HEK293T (cell line): ENCODE measurements around the gene GRM7.

Experiments used
- ELF4 ChIP-seq: fragments of 450-650 bp; IDR thresholded peaks from 2 replicates; pipeline ENCODE4 v1.6.1; 2017; ENCODE audit warnings: antibody characterized with exemption
- FOXA1 ChIP-seq: fragments of 450-650 bp; IDR thresholded peaks from 2 replicates; pipeline ENCODE4 v1.6.1; 2016; ENCODE audit warnings: mild to moderate bottlenecking
- HDGF ChIP-seq: fragments of 450-650 bp; IDR thresholded peaks from 2 replicates; pipeline ENCODE4 v1.6.1; 2017; ENCODE audit warnings: antibody characterized with exemption, borderline replicate concordance
- SP1 ChIP-seq: fragments of 450-650 bp; IDR thresholded peaks from 2 replicates; pipeline ENCODE4 v1.6.1; 2017
- SUZ12 ChIP-seq: fragments of 450-650 bp; IDR thresholded peaks from 2 replicates; pipeline ENCODE4 v1.6.1; 2016; ENCODE audit warnings: mild to moderate bottlenecking
- TARDBP ChIP-seq: fragments of 450-650 bp; IDR thresholded peaks from 2 replicates; pipeline ENCODE4 v1.6.1; 2016
- ZNF384 ChIP-seq: fragments of 450-650 bp; IDR thresholded peaks from 2 replicates; pipeline ENCODE4 v1.6.1; 2016
- TF ChIP-seq, protein P1 (sequence below): fragments of 450-650 bp; IDR thresholded peaks from 2 replicates; pipeline ENCODE4 v1.6.1; 2016

DNA sequence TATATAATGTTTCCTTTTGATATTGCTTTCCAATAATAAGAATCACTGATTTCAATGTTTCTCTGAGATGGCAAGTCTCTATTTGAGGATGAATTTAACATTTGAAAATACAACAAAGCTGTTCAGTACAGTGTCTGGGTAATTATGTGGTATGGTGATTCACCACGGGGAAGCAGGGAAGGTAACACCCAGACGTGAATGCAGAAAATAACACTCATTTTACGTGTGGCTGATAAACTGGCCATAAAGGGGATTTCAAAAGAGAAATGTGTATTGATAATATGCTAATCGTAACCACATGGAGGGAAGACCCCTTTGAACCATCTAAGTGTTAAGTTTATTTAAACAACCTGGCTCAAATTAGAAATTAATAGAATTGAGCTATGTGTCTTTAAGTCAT, 344.6 kb downstream of the GRM7 start:
- TF ChIP-seq ELF4: no peak
- TF ChIP-seq TARDBP: no peak
- no peak for TF ChIP-seq SUZ12
- TF ChIP-seq, protein P1, sequence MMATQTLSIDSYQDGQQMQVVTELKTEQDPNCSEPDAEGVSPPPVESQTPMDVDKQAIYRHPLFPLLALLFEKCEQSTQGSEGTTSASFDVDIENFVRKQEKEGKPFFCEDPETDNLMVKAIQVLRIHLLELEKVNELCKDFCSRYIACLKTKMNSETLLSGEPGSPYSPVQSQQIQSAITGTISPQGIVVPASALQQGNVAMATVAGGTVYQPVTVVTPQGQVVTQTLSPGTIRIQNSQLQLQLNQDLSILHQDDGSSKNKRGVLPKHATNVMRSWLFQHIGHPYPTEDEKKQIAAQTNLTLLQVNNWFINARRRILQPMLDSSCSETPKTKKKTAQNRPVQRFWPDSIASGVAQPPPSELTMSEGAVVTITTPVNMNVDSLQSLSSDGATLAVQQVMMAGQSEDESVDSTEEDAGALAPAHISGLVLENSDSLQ: no peak
- TF ChIP-seq HDGF: no peak
- no peak for TF ChIP-seq SP1
- TF ChIP-seq FOXA1: no peak
- no peak for TF ChIP-seq ZNF384
